H1 (cell line): ENCODE results near the gene TAS2R30. TPM values are rescaled to one million over a fixed set of nuclear protein-coding genes. Genes with fewer than 3 reads are reported as not detected.

ENCODE experiments used
- CREB1 ChIP-seq: IDR thresholded peaks from 2 replicates; pipeline ENCODE4 v1.6.1; 2012; ENCODE audit warnings: inconsistent platforms
- EP300 ChIP-seq, 2 experiments: IDR thresholded peaks; 1 replicate in 1 of 2; 2 replicates in 1 of 2; pipeline ENCODE4 v1.6.1; 2011 to 2012; ENCODE audit warnings: low read depth in 2 of 2, low read length in 2 of 2, mild to moderate bottlenecking in 2 of 2, borderline replicate concordance in 1 of 2, inconsistent platforms in 1 of 2, moderate library complexity in 1 of 2
- NANOG ChIP-seq: IDR thresholded peaks from 2 replicates; pipeline ENCODE4 v1.6.1; 2011; ENCODE audit warnings: low read length, low read depth, mild to moderate bottlenecking, inconsistent platforms; ENCODE audit not compliant: insufficient read depth, poor library complexity, severe bottlenecking
- POU5F1 ChIP-seq: IDR thresholded peaks from 2 replicates; pipeline ENCODE4 v1.6.1; 2011; ENCODE audit warnings: low read depth, mild to moderate bottlenecking, low read length, moderate library complexity
- RBBP5 ChIP-seq: IDR thresholded peaks from 2 replicates; pipeline ENCODE4 v1.7.1; 2012; ENCODE audit warnings: low read depth, mild to moderate bottlenecking, inconsistent platforms, low read length, moderate library complexity, borderline replicate concordance
- TAF7 ChIP-seq: optimal IDR thresholded peaks from 2 replicates; pipeline ENCODE3; 2011; ENCODE audit warnings: low read depth, mild to moderate bottlenecking, inconsistent platforms, low read length, moderate library complexity, borderline replicate concordance
- ZNF274 ChIP-seq: IDR thresholded peaks from 2 replicates; pipeline ENCODE4 v1.7.0; 2012; ENCODE audit warnings: low read length, borderline replicate concordance; ENCODE audit errors: extremely low read depth
- polyA plus RNA-seq, 7 experiments: library from polyadenylated mRNA; depleted of rRNA in 3 of 7; stranded (reverse) in 5 of 7; unstranded in 2 of 7; fragments of >200 nt in 5 of 7; fragments of 200-250 nt in 2 of 7; gene quantifications; 1 replicate in 5 of 7; 2 replicates in 1 of 7; 4 replicates in 1 of 7; pipeline versions ENCODE4 v1.2.1 to v1.2.3, GENCODE V29; 2011 to 2013; ENCODE audit warnings: missing spikeins in 2 of 7, mixed read lengths in 2 of 7
- total RNA-seq: library from RNA; stranded (reverse); fragmentation: NEBNext Ultra II Directional; extraction: Animal tissue kit (Norgen Biotek cat#: 25700); gene quantifications from 2 replicates; pipeline ENCODE4 v1.2.1, GENCODE V29; 2021
- TF ChIP-seq, protein P1 (sequence below): fragments of 300-600 bp; sonication (generic); IDR thresholded peaks from 2 replicates; pipeline ENCODE4 v1.7.1; 2012; ENCODE audit warnings: low read length, moderate library complexity, mild to moderate bottlenecking, inconsistent platforms; ENCODE audit not compliant: insufficient replicate concordance
- TF ChIP-seq, protein P2 (sequence below): IDR thresholded peaks from 2 replicates; pipeline ENCODE4 v1.6.1; 2011; ENCODE audit warnings: low read depth, mild to moderate bottlenecking, low read length; ENCODE audit not compliant: insufficient read depth

Gene TAS2R30
- total and polyA plus RNA-seq, 2 of the 8 experiments (the other 6 are each of a cell fraction or from before 2014, with no cell fraction given) = 0.33 to 1.0 TPM

DNA sequence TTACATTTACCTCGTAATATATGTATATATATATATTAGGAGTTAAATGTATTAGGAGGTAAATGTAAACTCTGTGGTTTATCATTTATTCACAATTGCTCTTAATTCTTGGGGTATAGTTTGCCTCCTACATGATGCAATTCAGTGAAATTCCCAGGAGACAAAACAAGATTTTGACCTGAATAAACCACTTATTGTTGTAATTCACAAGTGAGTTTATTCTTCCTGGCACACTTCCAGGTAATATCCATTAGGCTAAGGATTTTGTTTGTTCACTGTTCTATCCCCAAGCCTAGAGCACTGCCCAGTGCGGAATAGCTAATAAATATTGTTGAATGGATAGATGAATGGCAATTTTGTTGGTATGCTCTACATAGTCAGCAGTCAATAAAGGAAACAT is 39.6 kb upstream of the TAS2R30 start (continued):
- TF ChIP-seq, protein P1, sequence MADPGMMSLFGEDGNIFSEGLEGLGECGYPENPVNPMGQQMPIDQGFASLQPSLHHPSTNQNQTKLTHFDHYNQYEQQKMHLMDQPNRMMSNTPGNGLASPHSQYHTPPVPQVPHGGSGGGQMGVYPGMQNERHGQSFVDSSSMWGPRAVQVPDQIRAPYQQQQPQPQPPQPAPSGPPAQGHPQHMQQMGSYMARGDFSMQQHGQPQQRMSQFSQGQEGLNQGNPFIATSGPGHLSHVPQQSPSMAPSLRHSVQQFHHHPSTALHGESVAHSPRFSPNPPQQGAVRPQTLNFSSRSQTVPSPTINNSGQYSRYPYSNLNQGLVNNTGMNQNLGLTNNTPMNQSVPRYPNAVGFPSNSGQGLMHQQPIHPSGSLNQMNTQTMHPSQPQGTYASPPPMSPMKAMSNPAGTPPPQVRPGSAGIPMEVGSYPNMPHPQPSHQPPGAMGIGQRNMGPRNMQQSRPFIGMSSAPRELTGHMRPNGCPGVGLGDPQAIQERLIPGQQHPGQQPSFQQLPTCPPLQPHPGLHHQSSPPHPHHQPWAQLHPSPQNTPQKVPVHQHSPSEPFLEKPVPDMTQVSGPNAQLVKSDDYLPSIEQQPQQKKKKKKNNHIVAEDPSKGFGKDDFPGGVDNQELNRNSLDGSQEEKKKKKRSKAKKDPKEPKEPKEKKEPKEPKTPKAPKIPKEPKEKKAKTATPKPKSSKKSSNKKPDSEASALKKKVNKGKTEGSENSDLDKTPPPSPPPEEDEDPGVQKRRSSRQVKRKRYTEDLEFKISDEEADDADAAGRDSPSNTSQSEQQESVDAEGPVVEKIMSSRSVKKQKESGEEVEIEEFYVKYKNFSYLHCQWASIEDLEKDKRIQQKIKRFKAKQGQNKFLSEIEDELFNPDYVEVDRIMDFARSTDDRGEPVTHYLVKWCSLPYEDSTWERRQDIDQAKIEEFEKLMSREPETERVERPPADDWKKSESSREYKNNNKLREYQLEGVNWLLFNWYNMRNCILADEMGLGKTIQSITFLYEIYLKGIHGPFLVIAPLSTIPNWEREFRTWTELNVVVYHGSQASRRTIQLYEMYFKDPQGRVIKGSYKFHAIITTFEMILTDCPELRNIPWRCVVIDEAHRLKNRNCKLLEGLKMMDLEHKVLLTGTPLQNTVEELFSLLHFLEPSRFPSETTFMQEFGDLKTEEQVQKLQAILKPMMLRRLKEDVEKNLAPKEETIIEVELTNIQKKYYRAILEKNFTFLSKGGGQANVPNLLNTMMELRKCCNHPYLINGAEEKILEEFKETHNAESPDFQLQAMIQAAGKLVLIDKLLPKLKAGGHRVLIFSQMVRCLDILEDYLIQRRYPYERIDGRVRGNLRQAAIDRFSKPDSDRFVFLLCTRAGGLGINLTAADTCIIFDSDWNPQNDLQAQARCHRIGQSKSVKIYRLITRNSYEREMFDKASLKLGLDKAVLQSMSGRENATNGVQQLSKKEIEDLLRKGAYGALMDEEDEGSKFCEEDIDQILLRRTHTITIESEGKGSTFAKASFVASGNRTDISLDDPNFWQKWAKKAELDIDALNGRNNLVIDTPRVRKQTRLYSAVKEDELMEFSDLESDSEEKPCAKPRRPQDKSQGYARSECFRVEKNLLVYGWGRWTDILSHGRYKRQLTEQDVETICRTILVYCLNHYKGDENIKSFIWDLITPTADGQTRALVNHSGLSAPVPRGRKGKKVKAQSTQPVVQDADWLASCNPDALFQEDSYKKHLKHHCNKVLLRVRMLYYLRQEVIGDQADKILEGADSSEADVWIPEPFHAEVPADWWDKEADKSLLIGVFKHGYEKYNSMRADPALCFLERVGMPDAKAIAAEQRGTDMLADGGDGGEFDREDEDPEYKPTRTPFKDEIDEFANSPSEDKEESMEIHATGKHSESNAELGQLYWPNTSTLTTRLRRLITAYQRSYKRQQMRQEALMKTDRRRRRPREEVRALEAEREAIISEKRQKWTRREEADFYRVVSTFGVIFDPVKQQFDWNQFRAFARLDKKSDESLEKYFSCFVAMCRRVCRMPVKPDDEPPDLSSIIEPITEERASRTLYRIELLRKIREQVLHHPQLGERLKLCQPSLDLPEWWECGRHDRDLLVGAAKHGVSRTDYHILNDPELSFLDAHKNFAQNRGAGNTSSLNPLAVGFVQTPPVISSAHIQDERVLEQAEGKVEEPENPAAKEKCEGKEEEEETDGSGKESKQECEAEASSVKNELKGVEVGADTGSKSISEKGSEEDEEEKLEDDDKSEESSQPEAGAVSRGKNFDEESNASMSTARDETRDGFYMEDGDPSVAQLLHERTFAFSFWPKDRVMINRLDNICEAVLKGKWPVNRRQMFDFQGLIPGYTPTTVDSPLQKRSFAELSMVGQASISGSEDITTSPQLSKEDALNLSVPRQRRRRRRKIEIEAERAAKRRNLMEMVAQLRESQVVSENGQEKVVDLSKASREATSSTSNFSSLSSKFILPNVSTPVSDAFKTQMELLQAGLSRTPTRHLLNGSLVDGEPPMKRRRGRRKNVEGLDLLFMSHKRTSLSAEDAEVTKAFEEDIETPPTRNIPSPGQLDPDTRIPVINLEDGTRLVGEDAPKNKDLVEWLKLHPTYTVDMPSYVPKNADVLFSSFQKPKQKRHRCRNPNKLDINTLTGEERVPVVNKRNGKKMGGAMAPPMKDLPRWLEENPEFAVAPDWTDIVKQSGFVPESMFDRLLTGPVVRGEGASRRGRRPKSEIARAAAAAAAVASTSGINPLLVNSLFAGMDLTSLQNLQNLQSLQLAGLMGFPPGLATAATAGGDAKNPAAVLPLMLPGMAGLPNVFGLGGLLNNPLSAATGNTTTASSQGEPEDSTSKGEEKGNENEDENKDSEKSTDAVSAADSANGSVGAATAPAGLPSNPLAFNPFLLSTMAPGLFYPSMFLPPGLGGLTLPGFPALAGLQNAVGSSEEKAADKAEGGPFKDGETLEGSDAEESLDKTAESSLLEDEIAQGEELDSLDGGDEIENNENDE = no peak
- TF ChIP-seq RBBP5 = no peak
- no peak for TF ChIP-seq ZNF274
- TF ChIP-seq, protein P2, sequence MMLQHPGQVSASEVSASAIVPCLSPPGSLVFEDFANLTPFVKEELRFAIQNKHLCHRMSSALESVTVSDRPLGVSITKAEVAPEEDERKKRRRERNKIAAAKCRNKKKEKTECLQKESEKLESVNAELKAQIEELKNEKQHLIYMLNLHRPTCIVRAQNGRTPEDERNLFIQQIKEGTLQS = no peak
- no peak for TF ChIP-seq CREB1
- no peak for TF ChIP-seq EP300 (IDR thresholded peaks at IDR 0.05; ENCODE audit: borderline replicate concordance in 1 of 2, low read depth in 2 of 2, low read length in 2 of 2)
- no peak for TF ChIP-seq POU5F1
- TF ChIP-seq NANOG = no peak
- no peak for TF ChIP-seq TAF7
- TF ChIP-seq, all 59 proteins: peak for 0
